B cell (primary cell): ENCODE data around the gene CHTOP. TPM values are rescaled to one million over a fixed set of nuclear protein-coding genes. Genes with fewer than 3 reads are reported as not detected.

Source experiments
- ATAC-seq: fragments of 200-7000 bp; cut with Tn5 transposase; one replicate; pipeline ENCODE4 v1.10.0; 2021; ENCODE audit warnings: low read depth, mild to moderate bottlenecking, moderate number of reproducible peaks, moderate library complexity
- CTCF ChIA-PET: fragments of 350-600 bp; sonication (Branson Sonifier 250); formaldehyde crosslinking; loops from one replicate; lab custom pipeline; 2021; ENCODE audit warnings: antibody characterized with exemption, inconsistent platforms; lab: Charles Lee
- POLR2A ChIA-PET: fragments of 350-600 bp; sonication (Branson Sonifier 250); formaldehyde crosslinking; loops from one replicate; lab custom pipeline; 2021; ENCODE audit warnings: antibody characterized with exemption; lab: Charles Lee
- DNase-seq: peaks from one replicate; pipeline ENCODE4 v3.0.0; 2013
- H2AFZ ChIP-seq: 2 replicates; pipeline ENCODE4 v1.6.1; 2012; ENCODE audit warnings: mild to moderate bottlenecking, low read depth, low read length; ENCODE audit not compliant: insufficient read depth, poor library complexity, severe bottlenecking
- H3K27ac ChIP-seq, 2 donors: 1 replicate in 1 of 2; 2 replicates in 1 of 2; pipeline ENCODE4 v1.5.1; 2012 to 2013; ENCODE audit warnings: low read length in 2 of 2, mild to moderate bottlenecking in 2 of 2, moderate library complexity in 1 of 2
- H3K27me3 ChIP-seq, 4 experiments: fragments of 200-600 bp in 1 of 4; sonication (generic) in 1 of 4; replicated peaks in 1 of 4; 1 replicate in 2 of 4; 2 replicates in 2 of 4; pipeline versions ENCODE4 v1.6.1 to v1.7.0; 2013 to 2016; ENCODE audit warnings: low read length in 3 of 4, mild to moderate bottlenecking in 2 of 4, mixed read lengths in 1 of 4, moderate library complexity in 1 of 4; ENCODE audit not compliant: insufficient read depth in 4 of 4, control insufficient read depth in 3 of 4; ENCODE audit errors: control extremely low read depth in 1 of 4
- H3K36me3 ChIP-seq, 2 experiments: replicated peaks in 1 of 2; 1 replicate in 1 of 2; 2 replicates in 1 of 2; pipeline versions ENCODE4 v1.6.1 to v1.7.1; 2013; ENCODE audit warnings: low read length in 1 of 2; ENCODE audit not compliant: insufficient read depth in 2 of 2, control insufficient read depth in 1 of 2; ENCODE audit errors: control extremely low read depth in 1 of 2, extremely low read depth in 1 of 2
- H3K4me1 ChIP-seq, 2 donors: fragments of 200-600 bp in 1 of 2; sonication (generic) in 1 of 2; 1 replicate in 1 of 2; 2 replicates in 1 of 2; pipeline versions ENCODE4 v1.5.1 to v1.6.1; 2013 to 2017; ENCODE audit warnings: low read length in 2 of 2; ENCODE audit not compliant: control insufficient read depth in 2 of 2, insufficient read depth in 2 of 2
- H3K4me2 ChIP-seq: replicated peaks from 2 replicates; pipeline ENCODE3; 2012; ENCODE audit warnings: mild to moderate bottlenecking, low read depth, low read length; ENCODE audit not compliant: poor library complexity, severe bottlenecking
- H3K4me3 ChIP-seq, 5 experiments: fragments of 200-600 bp in 1 of 5; sonication (generic) in 1 of 5; 1 replicate in 3 of 5; 2 replicates in 2 of 5; pipeline versions ENCODE4 v1.5.1 to v1.7.0; 2011 to 2016; ENCODE audit warnings: low read length in 4 of 5, mild to moderate bottlenecking in 4 of 5, low read depth in 2 of 5, control low read depth in 1 of 5, moderate library complexity in 1 of 5; ENCODE audit not compliant: insufficient read depth in 1 of 5; ENCODE audit errors: control extremely low read depth in 1 of 5, extremely low read depth in 1 of 5
- H3K79me2 ChIP-seq: fragments of 200-600 bp; sonication (generic); one replicate; pipeline ENCODE4 v1.6.0; 2016; ENCODE audit warnings: low read length; ENCODE audit not compliant: control insufficient read depth, insufficient read depth
- H3K9ac ChIP-seq: fragments of 200-600 bp; sonication (generic); 2 replicates; pipeline ENCODE4 v1.6.1; 2017; ENCODE audit warnings: mild to moderate bottlenecking, low read length, moderate library complexity
- H3K9me3 ChIP-seq, 3 donors: one replicate each; pipeline versions ENCODE4 v1.6.1 to v1.7.1; 2013; ENCODE audit warnings: low read length in 2 of 3; ENCODE audit not compliant: control insufficient read depth in 2 of 3, insufficient read depth in 1 of 3; ENCODE audit errors: control extremely low read depth in 1 of 3
- H4K20me1 ChIP-seq: 2 replicates; pipeline ENCODE4 v1.6.0; 2012; ENCODE audit warnings: mild to moderate bottlenecking, low read length; ENCODE audit not compliant: insufficient read depth, control insufficient read depth, poor library complexity, severe bottlenecking
- H3K27ac Mint-ChIP-seq: one replicate; pipeline ENCODE4 v1.8.0; 2021; ENCODE audit warnings: mixed read lengths
- H3K27me3 Mint-ChIP-seq: one replicate; pipeline ENCODE4 v1.8.0; 2021; ENCODE audit warnings: mixed read lengths
- H3K4me1 Mint-ChIP-seq: one replicate; pipeline ENCODE4 v1.8.0; 2021; ENCODE audit warnings: mixed read lengths
- H3K4me3 Mint-ChIP-seq: one replicate; pipeline ENCODE4 v1.8.0; 2021; ENCODE audit warnings: mixed read lengths
- H3K9me3 Mint-ChIP-seq: one replicate; pipeline ENCODE4 v1.8.0; 2022; ENCODE audit warnings: mixed read lengths; ENCODE audit not compliant: insufficient read depth
- CTCF ChIP-seq: fragments of 200-600 bp; IDR thresholded peaks from one replicate; pipeline ENCODE4 v1.8.0; 2022; ENCODE audit warnings: antibody characterized with exemption, mild to moderate bottlenecking
- EZH2 ChIP-seq: IDR thresholded peaks from 2 replicates; pipeline ENCODE4 v1.6.1; 2012; ENCODE audit warnings: borderline replicate concordance, low read depth, mild to moderate bottlenecking, moderate library complexity, low read length; ENCODE audit not compliant: insufficient read depth, poor library complexity, severe bottlenecking
- WGBS: methylation state at CpG from one replicate; pipeline ENCODE4 v1.1.5; 2013; ENCODE audit warnings: missing lambda C conversion rate; ENCODE audit not compliant: insufficient coverage; 5-methylcytosine and 5-hydroxymethylcytosine counted together
- intact Hi-C: fragments of 100-400 bp; cut with micrococcal nuclease; formaldehyde crosslinking; loops from one replicate; pipeline ENCODE4 v1.10.0; 2022
- polyA plus RNA-seq: library from polyadenylated mRNA; depleted of rRNA; stranded (reverse); fragments of >200 nt; gene quantifications from 2 replicates; pipeline ENCODE4 v1.2.3, GENCODE V29; 2012
- total RNA-seq, 2 donors: library from RNA; stranded (reverse); fragments of 120-200 nt in 1 of 2; gene quantifications; 1 replicate in 1 of 2; 2 replicates in 1 of 2; pipeline versions ENCODE4 v1.2.3 to v1.2.4, GENCODE V29; 2013 to 2022

Gene CHTOP
- total and polyA plus RNA-seq, 2 donors (not counting 1 experiment from before 2014, with no cell fraction given): 87.0 to 156 TPM

- H3K79me2 ChIP-seq: no peaks in the 10 kb centered on the region
- no peak overlapping the region for H3K4me2 ChIP-seq
- no peaks in the 10 kb centered on the region for H3K27me3 Mint-ChIP-seq
- no peaks in the 10 kb centered on the region for H3K9me3 Mint-ChIP-seq
- no peak overlapping the region for H3K9ac ChIP-seq
- ChIA-PET POLR2A (no interaction called here), CTCF (interaction anchor here (0.8 to 1.1 kb wide), 2 partner anchors 11 to 15 kb away, joined by 3 read pairs; no protein-coding TSS in a partner anchor)
- WGBS: 92% methylated on average over 5 of the region's 5 CpGs
- no peaks in the 10 kb centered on the region for H3K27me3 ChIP-seq
- no peak overlapping the region for H3K27ac ChIP-seq
- DNase-seq (no peak), ATAC-seq (no peak)
- H3K4me3 ChIP-seq: no peak overlapping the region
- H2AFZ ChIP-seq: no peak overlapping the region
- no peaks in the 10 kb centered on the region for H4K20me1 ChIP-seq
- H3K9me3 ChIP-seq: no peaks in the 10 kb centered on the region
- peaks cover 10% of the 10 kb centered on the region in 2 donors for H3K4me1 ChIP-seq
- H3K4me3 Mint-ChIP-seq: no peak overlapping the region
- no peaks in the 10 kb centered on the region for H3K36me3 ChIP-seq
- no peaks in the 10 kb centered on the region for H3K4me1 Mint-ChIP-seq
- H3K27ac Mint-ChIP-seq: no peak overlapping the region
- TF ChIP-seq CTCF: no peak
- intact Hi-C loops: no loop called here
Observed at GRCh38 chr1:153613406-153613805, 20.5 kb upstream of the CHTOP start.

DNA sequence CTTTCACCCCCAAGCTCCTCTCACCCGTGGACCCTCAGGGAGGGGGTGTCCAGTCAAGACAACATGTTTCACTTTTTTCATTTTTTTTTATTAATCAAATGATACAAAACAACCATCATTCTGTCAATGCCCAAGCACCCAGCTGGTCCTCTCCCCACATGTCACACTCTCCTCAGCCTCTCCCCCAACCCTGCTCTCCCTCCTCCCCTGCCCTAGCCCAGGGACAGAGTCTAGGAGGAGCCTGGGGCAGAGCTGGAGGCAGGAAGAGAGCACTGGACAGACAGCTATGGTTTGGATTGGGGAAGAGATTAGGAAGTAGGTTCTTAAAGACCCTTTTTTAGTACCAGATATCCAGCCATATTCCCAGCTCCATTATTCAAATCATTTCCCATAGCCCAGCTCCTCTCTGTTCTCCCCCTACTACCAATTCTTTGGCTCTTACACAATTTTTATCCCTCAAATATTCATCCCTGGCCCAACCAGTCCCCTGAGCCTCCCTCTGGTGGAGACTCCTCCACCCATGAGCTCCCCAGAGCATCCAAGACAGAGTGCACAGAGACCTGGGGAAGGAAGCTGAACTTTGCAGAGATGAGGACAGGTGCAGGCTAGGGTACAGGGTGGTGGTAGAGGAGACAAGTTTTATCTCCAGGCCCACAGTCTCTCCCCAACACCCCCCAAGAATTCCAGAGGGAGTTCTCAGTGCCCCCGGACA lies 19.5 kb upstream of the CHTOP start:
- Histone ChIP-seq H3K9me3 (no peaks in the 10 kb centered on the region), H3K9ac (no peak overlapping the region), H3K27me3 (no peaks in the 10 kb centered on the region), H2AFZ (no peak overlapping the region), H3K4me3 (no peak overlapping the region), H3K4me1 (peaks cover 10% of the 10 kb centered on the region in 2 donors), H3K4me2 (no peak overlapping the region), H3K27ac (no peak overlapping the region), H3K79me2 (no peaks in the 10 kb centered on the region), H3K36me3 (no peaks in the 10 kb centered on the region), H4K20me1 (no peaks in the 10 kb centered on the region)
- intact Hi-C loops: no loop called here
- Mint-ChIP-seq H3K4me1 (no peaks in the 10 kb centered on the region), H3K9me3 (no peaks in the 10 kb centered on the region), H3K4me3 (no peak overlapping the region), H3K27me3 (no peaks in the 10 kb centered on the region), H3K27ac (no peak overlapping the region)
- DNase-seq: no peak
- TF ChIP-seq EZH2 (no peak), CTCF (no peak)
- 92% methylated on average over 2 of the region's 2 CpGs for WGBS
- no peak for ATAC-seq
- ChIA-PET POLR2A (no interaction called here), CTCF (interaction anchor here (0.8 to 1.3 kb wide), 3 partner anchors 10 to 14 kb away, joined by 3 read pairs; no protein-coding TSS in a partner anchor)
